Skeletal muscle tissue (tissue), 4 donors: ENCODE data around the gene KCNMA1. TPM values are rescaled to one million over a fixed set of nuclear protein-coding genes. Genes with fewer than 3 reads are reported as not detected.
A peak's percentile ranks its signal among the peaks of the same experiment; 100 is the strongest.

Experiments
- H3K27ac ChIP-seq: one replicate; pipeline ENCODE4 v1.7.0; 2013; ENCODE audit warnings: mild to moderate bottlenecking, low read depth, low read length, inconsistent platforms
- H3K27me3 ChIP-seq, 3 donors: one replicate each; pipeline ENCODE4 v1.7.0; 2013; ENCODE audit warnings: low read length in 3 of 3; ENCODE audit not compliant: control insufficient read depth in 3 of 3, insufficient read depth in 3 of 3
- H3K36me3 ChIP-seq, 3 donors: one replicate each; pipeline ENCODE4 v1.7.0; 2013; ENCODE audit warnings: low read length in 3 of 3; ENCODE audit not compliant: control insufficient read depth in 3 of 3, insufficient read depth in 3 of 3
- H3K4me1 ChIP-seq, 3 donors: one replicate each; pipeline ENCODE4 v1.7.0; 2013; ENCODE audit warnings: low read length in 3 of 3, mild to moderate bottlenecking in 3 of 3; ENCODE audit not compliant: control insufficient read depth in 3 of 3, insufficient read depth in 3 of 3
- H3K4me3 ChIP-seq, 3 donors: one replicate each; pipeline ENCODE4 v1.7.0; 2013; ENCODE audit warnings: low read length in 3 of 3
- H3K9ac ChIP-seq, 3 donors: one replicate each; pipeline ENCODE4 v1.7.0; 2013; ENCODE audit warnings: low read length in 3 of 3, mild to moderate bottlenecking in 3 of 3, moderate library complexity in 2 of 3, low read depth in 1 of 3
- H3K9me3 ChIP-seq, 3 donors: one replicate each; pipeline ENCODE4 v1.7.0; 2013; ENCODE audit warnings: low read length in 3 of 3; ENCODE audit not compliant: control insufficient read depth in 3 of 3
- total RNA-seq: library from RNA; depleted of rRNA; stranded (reverse); fragments of >200 nt; gene quantifications from one replicate; pipeline ENCODE4 v1.2.3, GENCODE V29; 2014
- donor health status: Osteomylitis.

KCNMA1 gene
- total RNA-seq, 1 donor from 2014 or later = 18.8 TPM

DNA sequence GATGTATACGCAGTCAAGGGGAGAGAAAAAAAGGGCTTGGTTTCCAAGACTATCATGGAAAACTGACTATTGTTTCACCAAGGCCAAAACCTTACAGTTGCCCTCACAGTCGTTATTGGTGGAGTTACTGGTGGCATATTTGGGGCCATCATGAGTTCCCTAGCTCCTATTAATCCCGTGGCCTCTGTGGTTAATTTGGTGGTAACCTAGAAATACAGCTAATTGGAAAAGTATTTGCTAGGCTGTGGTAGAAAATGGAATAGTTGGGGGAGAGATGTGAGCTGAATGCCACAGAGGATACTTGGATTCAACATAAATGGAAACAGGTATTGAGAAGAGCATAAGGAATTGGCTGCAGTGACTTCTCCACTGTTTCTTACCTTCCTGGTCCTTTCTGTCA, 450.7 kb downstream of the KCNMA1 start:
- Histone ChIP-seq H3K9ac (no peak overlapping the region), H3K36me3 (no peaks in the 10 kb centered on the region), H3K4me3 (no peak overlapping the region), H3K27me3 (no peaks in the 10 kb centered on the region), H3K27ac (no peak overlapping the region), H3K4me1 (peaks cover 11 to 19% (median 13%) of the 10 kb centered on the region in 3 donors), H3K9me3 (no peaks in the 10 kb centered on the region)

DNA sequence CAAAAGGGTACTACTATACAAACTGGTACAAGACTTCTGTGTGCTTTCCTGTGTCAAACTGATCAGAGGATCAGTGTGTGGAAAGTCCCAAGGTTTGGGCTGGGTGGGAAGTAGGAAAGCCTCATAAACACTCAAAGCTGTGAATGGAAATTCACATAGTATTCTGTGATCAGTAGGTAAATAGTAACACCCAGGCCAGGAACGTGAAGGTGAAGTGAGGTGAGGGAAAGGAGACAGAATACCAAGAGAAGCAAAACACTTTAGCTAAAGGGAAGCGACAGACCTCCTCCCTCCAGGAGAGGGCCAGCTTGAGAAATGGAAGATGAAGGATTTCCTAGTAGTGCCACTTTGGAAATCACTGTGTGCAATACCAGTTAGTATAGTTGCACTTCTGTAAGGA, 451.9 kb downstream of the KCNMA1 start:
- Histone ChIP-seq H3K4me1 (peaks cover 13 to 26% (median 14%) of the 10 kb centered on the region in 3 donors), H3K27ac (no peak overlapping the region), H3K4me3 (no peak overlapping the region), H3K9me3 (no peaks in the 10 kb centered on the region), H3K27me3 (no peaks in the 10 kb centered on the region), H3K9ac (no peak overlapping the region), H3K36me3 (no peaks in the 10 kb centered on the region)

DNA sequence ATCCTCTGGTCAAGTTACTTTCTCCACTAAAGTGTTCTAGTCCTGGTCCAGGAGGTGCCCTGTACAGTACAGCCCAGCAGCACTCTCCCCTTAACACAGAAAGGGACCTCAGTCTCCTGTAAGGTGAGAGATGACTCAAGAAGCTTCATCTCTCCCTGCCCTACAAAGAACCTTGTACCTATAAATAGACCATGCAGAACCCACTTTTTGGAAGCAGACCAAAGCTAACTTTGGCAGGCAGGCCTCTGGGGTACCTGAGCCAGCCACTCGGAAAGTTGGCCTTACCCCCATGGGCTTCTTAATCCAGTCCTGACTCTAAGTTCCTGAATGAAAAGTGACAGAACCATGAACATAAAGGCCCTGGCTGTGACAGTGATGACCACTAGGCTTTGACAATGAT, 454.8 kb downstream of the KCNMA1 start:
- peaks cover 21 to 44% (median 26%) of the 10 kb centered on the region in 3 donors for H3K4me1 ChIP-seq
- no peak overlapping the region for H3K4me3 ChIP-seq
- H3K9me3 ChIP-seq = no peaks in the 10 kb centered on the region
- H3K36me3 ChIP-seq = no peaks in the 10 kb centered on the region
- peak overlapping the region in 1 of 3 donors; percentile 30 for H3K9ac ChIP-seq
- H3K27me3 ChIP-seq = no peaks in the 10 kb centered on the region
- H3K27ac ChIP-seq = peak overlapping the region; percentile 15

- no peak overlapping the region for H3K9ac ChIP-seq
- H3K27me3 ChIP-seq = no peaks in the 10 kb centered on the region
- H3K9me3 ChIP-seq = no peaks in the 10 kb centered on the region
- no peaks in the 10 kb centered on the region for H3K36me3 ChIP-seq
- peak overlapping the region; percentile 15 for H3K27ac ChIP-seq
- H3K4me1 ChIP-seq = peaks cover 21 to 42% (median 26%) of the 10 kb centered on the region in 3 donors
- H3K4me3 ChIP-seq = no peak overlapping the region
Observed at GRCh38 chr10:77180794-77181193, 456.8 kb downstream of the KCNMA1 start.

GRCh38 chr10:77180104-77180503, 457.5 kb downstream of the KCNMA1 start:
- Histone ChIP-seq H3K9ac (peak overlapping the region in 1 of 3 donors; percentile 28), H3K9me3 (no peaks in the 10 kb centered on the region), H3K36me3 (no peaks in the 10 kb centered on the region), H3K4me1 (peaks cover 21 to 39% (median 26%) of the 10 kb centered on the region in 3 donors), H3K27ac (peak overlapping the region; percentile 55), H3K4me3 (no peak overlapping the region), H3K27me3 (no peaks in the 10 kb centered on the region)

DNA sequence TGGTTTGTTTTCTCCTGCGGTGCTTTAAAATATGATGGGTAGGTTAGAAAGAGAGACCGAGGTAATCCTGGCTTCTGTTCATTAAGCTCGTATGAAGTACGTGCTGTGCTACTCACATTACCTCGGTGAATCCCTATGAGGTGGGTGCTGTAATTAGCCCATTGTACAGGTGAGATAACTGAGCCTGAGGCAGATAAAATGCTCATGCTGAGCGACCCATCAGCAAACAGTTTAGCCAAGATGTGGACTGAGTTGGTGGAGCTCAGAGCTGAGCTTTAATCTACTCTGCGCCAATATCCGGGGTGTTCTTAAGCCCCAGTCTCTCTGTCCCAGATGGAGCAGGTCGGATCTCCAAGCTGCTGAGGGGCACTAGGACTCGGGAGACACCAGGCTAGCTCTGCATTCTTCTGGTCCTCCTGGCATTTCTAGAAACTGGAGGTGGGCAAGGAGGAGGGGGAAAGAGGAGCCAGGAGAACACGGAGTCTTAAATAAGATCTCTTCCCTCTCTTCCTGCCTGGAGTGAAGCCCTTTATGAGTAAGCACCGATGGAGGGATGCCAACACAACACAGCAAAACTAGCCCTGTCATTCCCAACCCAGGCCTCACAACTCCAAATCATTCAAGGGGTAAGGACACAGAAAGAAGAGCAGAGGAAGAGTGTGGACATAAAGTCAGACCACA, 458.5 kb downstream of the KCNMA1 start:
- peak overlapping the region; percentile 55 for H3K27ac ChIP-seq
- H3K27me3 ChIP-seq = no peaks in the 10 kb centered on the region
- H3K9ac ChIP-seq = peak overlapping the region in 1 of 3 donors; percentile 18
- H3K4me1 ChIP-seq = peaks cover 21 to 45% (median 26%) of the 10 kb centered on the region in 3 donors
- H3K9me3 ChIP-seq = no peaks in the 10 kb centered on the region
- H3K36me3 ChIP-seq = no peaks in the 10 kb centered on the region
- peak overlapping the region in 1 of 3 donors; percentile 36 for H3K4me3 ChIP-seq

- Histone ChIP-seq H3K36me3 (no peaks in the 10 kb centered on the region), H3K9me3 (no peaks in the 10 kb centered on the region), H3K4me3 (no peak overlapping the region), H3K4me1 (peaks cover 12 to 37% (median 18%) of the 10 kb centered on the region in 3 donors), H3K9ac (no peak overlapping the region), H3K27me3 (no peaks in the 10 kb centered on the region), H3K27ac (no peak overlapping the region)
Observed at GRCh38 chr10:77177589-77177988, 460.0 kb downstream of the KCNMA1 start.

- no peaks in the 10 kb centered on the region for H3K27me3 ChIP-seq
- H3K9me3 ChIP-seq = no peaks in the 10 kb centered on the region
- H3K36me3 ChIP-seq = no peaks in the 10 kb centered on the region
- H3K4me3 ChIP-seq = no peak overlapping the region
- H3K9ac ChIP-seq = no peak overlapping the region
- no peak overlapping the region for H3K27ac ChIP-seq
- peaks cover 8 to 33% (median 15%) of the 10 kb centered on the region in 3 donors for H3K4me1 ChIP-seq
Observed at GRCh38 chr10:77177161-77177560, 460.4 kb downstream of the KCNMA1 start.

- Histone ChIP-seq H3K4me3 (no peak overlapping the region), H3K27me3 (no peaks in the 10 kb centered on the region), H3K27ac (no peak overlapping the region), H3K9me3 (no peaks in the 10 kb centered on the region), H3K4me1 (peaks cover 7 to 28% (median 13%) of the 10 kb centered on the region in 3 donors), H3K36me3 (no peaks in the 10 kb centered on the region), H3K9ac (no peak overlapping the region)
Observed at GRCh38 chr10:77176232-77176631, 461.4 kb downstream of the KCNMA1 start.

- H3K27me3 ChIP-seq = no peaks in the 10 kb centered on the region
- no peaks in the 10 kb centered on the region for H3K36me3 ChIP-seq
- peaks cover 7 to 24% (median 11%) of the 10 kb centered on the region in 3 donors for H3K4me1 ChIP-seq
- no peaks in the 10 kb centered on the region for H3K9me3 ChIP-seq
- H3K4me3 ChIP-seq = no peak overlapping the region
- no peak overlapping the region for H3K9ac ChIP-seq
- H3K27ac ChIP-seq = no peak overlapping the region
Observed at GRCh38 chr10:77175631-77176222, 461.9 kb downstream of the KCNMA1 start.
